NCI-H460 (cell line): ENCODE measurements around the gene UBE2M. TPM values are rescaled to one million over a fixed set of nuclear protein-coding genes. Genes with fewer than 3 reads are reported as not detected.
"Not testable (repeated sequence)": the region's sequence is repeated elsewhere in the genome, so short reads cannot be mapped to it uniquely, and the experiment has no call there.

Experiments used
- DNase-seq: peaks from one replicate; pipeline ENCODE4 v3.0.0-alpha.2; 2016; ENCODE audit warnings: low read depth; ENCODE audit errors: extremely low read depth
- polyA plus RNA-seq: library from polyadenylated mRNA; depleted of rRNA; stranded (reverse); fragments of >200 nt; gene quantifications from 2 replicates; pipeline ENCODE4 v1.2.3, GENCODE V29; 2014; cell fraction: nucleus; rRNA removed
- total RNA-seq: library from RNA; depleted of rRNA; stranded (reverse); fragments of >200 nt; shearing (Covaris generic); gene quantifications from 2 replicates; pipeline ENCODE4 v1.2.3, GENCODE V29; 2014; rRNA removed

UBE2M gene
- 90.5 and 94.6 TPM in 2 replicates for total RNA-seq
- 59.2 and 72.7 TPM in 2 replicates for polyA plus RNA-seq

DNA sequence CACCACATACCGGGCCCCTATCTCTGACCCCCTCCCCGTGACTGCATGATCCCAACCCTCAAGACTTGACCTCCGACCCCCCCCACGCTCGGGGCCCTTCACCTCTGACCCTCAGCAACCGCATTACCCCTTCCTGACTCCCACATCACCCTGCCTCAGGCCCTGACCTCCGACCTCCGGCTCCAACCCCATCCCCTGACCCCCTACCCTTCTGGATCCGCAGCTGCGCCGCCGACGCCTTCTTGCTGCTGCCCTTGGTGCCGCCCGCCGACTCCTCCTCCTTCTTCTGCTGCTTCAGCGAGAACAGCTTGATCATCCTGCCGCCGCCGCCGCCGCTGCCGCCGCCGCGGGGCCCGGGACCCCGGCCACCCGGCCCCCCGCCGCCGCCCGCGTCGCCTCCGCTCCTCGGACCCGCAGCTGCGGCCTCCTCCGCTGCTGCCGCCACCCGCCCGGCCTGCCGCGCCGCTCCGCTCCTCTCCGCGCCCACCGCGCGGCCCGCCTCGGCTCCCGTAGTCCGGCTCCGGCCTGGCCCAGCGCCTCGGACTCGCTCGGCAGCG lies at the start of gene UBE2M:
TSS of gene UBE2M (minus strand) at position 546 of the 557 bp plus-strand sequence. CDS start at position 316, 230 bp downstream.
- DNase-seq: no peak

- not testable (repeated sequence) for DNase-seq
Observed at GRCh38 chr19:58607213-58607612, 48.8 kb upstream of the UBE2M start.

- DNase-seq: not testable (repeated sequence)
Observed at GRCh38 chr19:58606251-58606896, 48.0 kb upstream of the UBE2M start.

- DNase-seq: no peak
Observed at GRCh38 chr19:58586133-58586765, 27.8 kb upstream of the UBE2M start.

DNA sequence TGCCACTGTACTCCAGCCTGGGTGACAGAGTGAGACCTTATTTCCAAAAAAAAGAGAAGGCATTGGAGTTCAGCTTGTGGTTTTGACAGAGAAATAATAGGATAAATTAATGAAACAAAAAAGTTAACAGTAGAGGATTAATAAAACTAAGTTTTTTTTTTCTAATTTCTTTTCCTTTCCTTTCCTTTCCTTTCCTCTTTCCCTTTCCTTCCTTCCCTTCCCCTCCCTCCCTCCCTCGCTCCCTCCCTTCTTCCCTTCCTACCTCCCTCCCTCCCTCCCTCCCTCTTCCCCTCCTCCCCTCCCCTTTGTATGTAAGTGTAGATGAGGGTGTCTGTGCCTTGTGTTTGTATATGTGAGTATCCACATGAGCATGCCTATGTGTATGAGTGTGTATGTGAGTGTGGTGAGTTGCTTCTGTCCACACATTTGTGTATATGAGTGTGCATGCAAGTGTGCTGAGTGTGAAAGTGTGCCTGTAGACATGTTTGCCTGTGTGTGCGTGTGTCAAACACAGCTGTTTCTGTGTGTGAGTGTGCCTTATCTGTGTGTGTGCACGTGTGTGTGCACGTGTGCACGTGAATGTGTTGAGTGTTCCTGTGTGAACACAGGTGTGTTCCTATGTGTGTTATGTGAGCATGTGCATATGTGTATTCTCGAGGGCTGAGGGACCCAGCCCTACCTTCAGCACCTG lies 27.2 kb upstream of the UBE2M start:
- no peak for DNase-seq

GRCh38 chr19:58584498-58585441 lies 26.4 kb upstream of the UBE2M start:
- no peak for DNase-seq

DNA sequence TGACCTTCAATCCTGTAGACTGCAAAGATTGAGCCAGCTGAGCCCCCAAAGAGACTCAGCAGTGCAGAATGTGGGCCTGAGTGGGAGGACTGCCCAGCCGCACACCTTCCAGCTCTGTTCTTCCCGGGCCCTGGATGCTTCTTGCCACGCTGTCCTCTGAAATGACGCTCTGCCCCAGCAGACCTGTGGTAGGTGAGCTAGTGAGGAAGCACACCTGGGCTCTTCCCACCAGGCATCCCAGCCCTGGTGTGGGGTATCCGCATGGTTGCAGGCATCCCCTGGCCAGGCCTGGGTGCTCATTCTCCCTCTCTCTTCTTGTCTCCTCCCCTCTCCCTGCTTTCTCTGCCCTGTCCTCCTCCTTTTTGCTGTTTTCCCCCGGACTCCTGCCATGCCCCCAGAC lies 24.6 kb upstream of the UBE2M start:
- no peak for DNase-seq

- DNase-seq: peak; percentile 20
Observed at GRCh38 chr19:58581227-58582141, 23.1 kb upstream of the UBE2M start.

GRCh38 chr19:58579473-58580142 lies 21.2 kb upstream of the UBE2M start:
- DNase-seq: no peak

DNA sequence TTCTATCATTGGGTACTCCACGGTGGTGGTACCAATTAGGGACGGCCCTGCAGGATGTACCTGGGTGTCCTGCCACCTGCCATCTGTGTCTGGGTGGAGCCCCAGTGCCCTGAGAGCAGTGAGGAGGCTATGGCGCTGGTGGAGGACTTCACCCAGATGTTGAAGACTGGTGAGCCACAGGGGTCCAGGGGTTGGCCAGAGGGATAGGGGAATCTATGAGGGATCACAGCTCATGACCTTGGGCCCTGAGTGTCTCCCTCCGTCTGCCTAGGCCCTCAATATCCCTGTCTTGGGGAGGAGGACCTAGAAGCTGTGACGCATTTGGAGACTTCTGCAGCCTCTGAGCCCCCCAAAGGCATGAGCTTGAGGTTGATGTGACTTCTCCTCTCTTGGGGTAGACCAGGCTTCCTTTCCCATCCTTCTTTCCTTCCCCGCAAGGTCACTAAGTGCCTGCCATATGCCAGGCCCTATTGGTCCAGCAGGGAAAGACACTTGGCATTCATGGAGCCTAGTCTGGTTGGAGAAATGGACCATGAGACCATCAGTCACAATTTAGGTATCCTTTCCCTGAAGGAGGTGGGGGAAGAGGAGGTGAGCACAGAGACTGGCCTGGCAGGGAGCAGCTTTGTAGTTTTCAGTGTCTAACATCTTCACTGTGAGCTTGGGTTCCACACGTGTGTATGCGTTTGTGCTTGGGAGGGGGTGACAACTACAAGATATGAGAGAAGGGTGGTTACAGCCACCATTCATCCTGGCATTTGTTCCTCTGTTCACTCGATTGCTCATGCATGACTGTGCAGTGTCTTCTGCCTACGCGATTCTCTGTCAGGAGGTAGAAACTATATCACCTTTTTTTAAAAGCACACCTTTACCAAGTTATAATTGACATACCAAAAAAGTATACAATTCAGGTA lies 19.9 kb upstream of the UBE2M start:
- no peak for DNase-seq

GRCh38 chr19:58577581-58577980 lies 19.2 kb upstream of the UBE2M start:
- not testable (repeated sequence) for DNase-seq

- DNase-seq: peak; percentile 76
Observed at GRCh38 chr19:58575183-58576041, 17.0 kb upstream of the UBE2M start.

GRCh38 chr19:58573658-58574164 lies 15.3 kb upstream of the UBE2M start:
- DNase-seq: no peak

DNA sequence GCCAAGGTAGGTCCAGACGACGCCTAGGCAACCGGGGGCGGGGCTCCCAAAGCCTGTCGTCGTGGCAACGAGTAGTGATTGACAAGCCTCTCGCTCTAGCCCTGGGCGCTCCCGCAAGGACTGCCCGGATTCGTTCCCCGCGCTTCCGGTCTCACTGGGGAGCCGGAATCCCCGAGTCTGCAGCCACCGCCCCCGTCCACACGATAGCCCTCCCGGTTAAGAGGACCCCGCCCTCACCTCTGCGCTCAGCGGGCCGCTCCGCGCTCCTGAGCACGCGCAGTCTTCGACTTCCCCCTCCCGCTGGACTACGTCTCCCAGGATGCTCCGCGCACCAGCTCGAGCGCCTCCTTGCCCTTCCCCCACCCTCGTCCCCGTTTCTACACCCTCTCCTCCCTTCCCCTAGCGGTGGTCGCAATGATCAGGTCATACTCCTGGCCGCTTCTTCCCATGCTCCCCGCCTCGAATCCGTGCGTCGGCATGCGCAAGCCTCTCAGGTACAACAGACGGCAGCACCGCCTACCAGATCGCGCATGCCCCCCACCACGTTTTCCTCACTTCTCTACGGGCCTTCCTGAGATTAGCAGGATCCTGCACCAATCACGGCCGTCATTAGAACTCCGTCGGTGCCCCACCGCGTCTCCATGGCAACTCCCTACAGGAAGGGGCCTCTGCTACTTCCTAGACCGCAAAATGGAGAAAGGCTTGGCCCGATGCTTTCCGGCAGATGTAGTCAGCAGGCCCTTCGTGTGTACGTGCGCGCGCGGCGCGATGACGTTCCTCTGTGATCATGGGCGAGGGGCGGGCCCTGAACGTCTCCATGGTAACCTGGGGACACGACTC lies 14.6 kb upstream of the UBE2M start, which contains the start of gene MZF1:
TSS of gene MZF1 (minus strand) at position 518 of the 840 bp plus-strand sequence. CDS start 1,946 bp downstream, outside the sequence.
- peak; percentile 99 for DNase-seq
